ENCODE data around the gene NBPF1. TPM values are rescaled to one million over a fixed set of nuclear protein-coding genes. Genes with fewer than 3 reads are reported as not detected.
"Not testable (repeated sequence)": the region's sequence is repeated elsewhere in the genome, so short reads cannot be mapped to it uniquely, and the experiment has no call there.

Gene NBPF1
- total and polyA plus RNA-seq, 10 donors: 1.3 to 60.7 (median 30.2) TPM

DNA sequence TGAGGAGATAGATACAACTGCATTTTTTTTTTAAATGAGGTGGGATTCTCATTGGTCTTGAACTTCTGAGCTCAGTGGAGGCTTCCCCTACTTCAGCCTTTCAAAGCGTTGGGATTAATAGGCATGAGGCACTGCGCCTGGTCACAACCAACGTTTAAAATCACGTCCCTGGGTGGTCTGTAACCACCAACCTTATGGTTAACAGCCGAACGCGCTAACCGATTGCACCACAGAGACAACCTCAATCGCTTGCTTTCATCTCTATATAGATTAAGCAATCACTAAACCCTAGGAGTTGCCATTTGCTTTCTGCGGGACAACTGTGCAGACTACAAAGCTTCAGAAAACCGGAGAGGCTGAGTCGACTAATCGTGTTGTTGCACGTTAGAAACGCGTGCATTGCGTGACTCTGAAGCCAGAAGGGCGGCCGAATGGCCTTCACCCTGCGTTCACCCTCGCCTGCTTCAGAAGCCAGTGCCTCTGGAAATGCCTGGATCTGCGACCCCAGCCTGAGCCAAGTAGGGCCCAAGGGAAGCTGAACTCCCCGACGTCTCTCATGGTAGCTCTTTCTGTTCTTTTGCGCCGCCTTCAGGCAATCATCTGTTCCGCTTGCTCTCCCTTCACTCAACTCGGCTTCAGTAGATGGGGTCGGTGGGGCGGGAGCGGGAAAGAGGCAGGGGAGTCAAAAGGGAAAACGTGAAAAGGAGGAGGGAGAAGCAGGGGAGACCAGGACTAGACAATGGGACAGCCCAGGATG is 81.0 kb downstream of the NBPF1 start:
- H3K27ac ChIP-seq; H3K9me3 ChIP-seq; intact Hi-C loops (cut with DNase I; ENCODE audit: low total_unique reads); H3K36me3 ChIP-seq; H3K4me3 ChIP-seq; DNase-seq: not testable (repeated sequence)
- Histone ChIP-seq H3K4me1 (peaks cover 4 to 11% (median 8%) of the 10 kb centered on the region in 6 donors), H3K27me3 (replicated peaks in 1 of 7) (peaks cover 0 to 58% (median 20%) of the 10 kb centered on the region in 7 donors)
- WGBS, 5 donors: 46 to 62% (median 49%) methylated on average over 19 to 31 of the region's 32 CpGs

DNA sequence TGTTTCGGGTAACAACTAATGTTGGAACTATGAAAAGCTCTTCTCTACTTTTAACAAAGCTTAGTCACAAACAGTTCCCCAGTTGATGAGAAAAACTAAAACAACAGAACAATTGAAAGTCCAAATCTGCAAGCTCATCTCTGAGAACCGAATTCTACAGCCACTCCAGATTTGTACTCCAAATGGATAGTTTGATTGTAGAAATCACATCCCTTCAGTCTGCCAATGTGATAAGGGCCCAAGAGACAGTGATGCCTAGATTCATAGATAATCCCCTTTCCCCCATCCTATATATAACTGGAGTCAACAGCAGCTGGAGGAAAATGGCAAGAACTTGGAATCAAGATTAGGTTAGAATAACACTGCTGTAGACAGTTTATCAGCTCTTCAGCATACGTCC is 85.0 kb downstream of the NBPF1 start:
- H3K9me3 ChIP-seq; intact Hi-C loops (cut with DNase I; ENCODE audit: low total_unique reads); H3K36me3 ChIP-seq; DNase-seq; H3K27ac ChIP-seq; H3K4me1 ChIP-seq; H3K4me3 ChIP-seq: not testable (repeated sequence)
- WGBS, 5 donors: 82 to 92% (median 89%) methylated on average over 3 of the region's 3 CpGs
- H3K27me3 ChIP-seq (replicated peaks in 1 of 7): peaks cover 0 to 27% (median 7%) of the 10 kb centered on the region in 7 donors

DNA sequence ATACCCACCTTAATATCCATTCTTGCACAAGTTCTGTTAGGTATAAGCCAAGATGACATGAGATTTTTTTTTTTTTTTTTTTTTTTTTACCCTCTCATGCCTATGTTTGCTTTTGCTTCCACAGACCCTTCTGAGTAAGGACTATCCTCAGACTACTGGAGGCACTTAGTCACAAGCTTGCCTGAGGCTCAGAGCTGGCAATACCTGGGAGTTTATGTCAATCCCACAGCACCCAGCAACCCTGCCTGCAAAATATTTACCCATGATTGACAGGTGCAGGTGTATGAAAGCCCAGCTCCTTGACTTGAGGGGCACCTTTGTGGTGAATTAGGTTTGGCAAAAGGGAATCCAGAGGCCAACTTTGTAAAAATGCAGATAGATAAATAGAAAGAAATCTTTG is 87.6 kb downstream of the NBPF1 start:
- H3K27ac ChIP-seq; H3K4me3 ChIP-seq; H3K4me1 ChIP-seq; H3K36me3 ChIP-seq; intact Hi-C loops (cut with DNase I; ENCODE audit: low total_unique reads); H3K27me3 ChIP-seq (replicated peaks in 1 of 7); DNase-seq; H3K9me3 ChIP-seq: not testable (repeated sequence)

DNA sequence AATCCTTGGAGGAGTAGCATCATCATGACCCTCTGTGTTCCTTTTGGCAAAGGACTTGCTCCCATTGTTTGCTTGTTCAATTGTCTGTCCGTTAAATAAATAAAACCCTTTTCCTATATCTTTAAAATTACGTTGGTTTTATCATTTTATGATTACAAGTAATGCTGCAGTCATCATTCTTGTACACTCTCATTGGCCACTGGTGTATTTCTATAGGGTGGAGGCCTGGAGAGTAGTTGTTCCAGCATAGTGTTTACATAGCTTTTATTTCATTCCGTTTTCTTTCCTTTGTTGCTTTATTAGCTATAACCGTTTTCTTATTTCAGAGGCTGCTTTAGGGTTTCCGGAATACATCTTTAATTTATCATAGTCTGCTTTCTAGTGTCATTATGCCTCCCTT is 91.7 kb downstream of the NBPF1 start:
- H3K9me3 ChIP-seq; H3K36me3 ChIP-seq; intact Hi-C loops (cut with DNase I; ENCODE audit: low total_unique reads); H3K4me3 ChIP-seq; DNase-seq; H3K27ac ChIP-seq; H3K4me1 ChIP-seq: not testable (repeated sequence)
- WGBS, 5 donors: 79 to 86% (median 81%) methylated on average over 5 of the region's 5 CpGs
- peaks cover 0 to 38% (median 6%) of the 10 kb centered on the region in 7 donors for H3K27me3 ChIP-seq (replicated peaks in 1 of 7)

DNA sequence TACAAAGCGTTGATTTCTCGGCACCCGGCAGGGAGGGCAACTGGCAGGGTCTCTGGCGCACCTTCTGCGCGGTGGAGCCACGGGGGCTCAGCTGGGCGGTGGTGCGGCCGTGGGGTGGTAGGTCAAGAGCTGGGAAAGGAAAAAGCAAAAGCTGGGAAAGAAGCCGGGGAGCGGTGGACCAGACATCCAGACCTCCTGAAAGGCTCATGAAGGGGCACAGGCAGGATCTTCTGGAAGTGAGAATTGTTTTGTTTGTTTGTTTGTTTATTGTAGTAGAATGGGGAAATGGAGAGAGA is 92.1 kb downstream of the NBPF1 start:
- H3K36me3 ChIP-seq: no peaks in the 10 kb centered on the region
- TF ChIP-seq, protein P1, sequence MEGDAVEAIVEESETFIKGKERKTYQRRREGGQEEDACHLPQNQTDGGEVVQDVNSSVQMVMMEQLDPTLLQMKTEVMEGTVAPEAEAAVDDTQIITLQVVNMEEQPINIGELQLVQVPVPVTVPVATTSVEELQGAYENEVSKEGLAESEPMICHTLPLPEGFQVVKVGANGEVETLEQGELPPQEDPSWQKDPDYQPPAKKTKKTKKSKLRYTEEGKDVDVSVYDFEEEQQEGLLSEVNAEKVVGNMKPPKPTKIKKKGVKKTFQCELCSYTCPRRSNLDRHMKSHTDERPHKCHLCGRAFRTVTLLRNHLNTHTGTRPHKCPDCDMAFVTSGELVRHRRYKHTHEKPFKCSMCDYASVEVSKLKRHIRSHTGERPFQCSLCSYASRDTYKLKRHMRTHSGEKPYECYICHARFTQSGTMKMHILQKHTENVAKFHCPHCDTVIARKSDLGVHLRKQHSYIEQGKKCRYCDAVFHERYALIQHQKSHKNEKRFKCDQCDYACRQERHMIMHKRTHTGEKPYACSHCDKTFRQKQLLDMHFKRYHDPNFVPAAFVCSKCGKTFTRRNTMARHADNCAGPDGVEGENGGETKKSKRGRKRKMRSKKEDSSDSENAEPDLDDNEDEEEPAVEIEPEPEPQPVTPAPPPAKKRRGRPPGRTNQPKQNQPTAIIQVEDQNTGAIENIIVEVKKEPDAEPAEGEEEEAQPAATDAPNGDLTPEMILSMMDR (IDR thresholded peaks at IDR 0.05 in 8 of 11, conservative IDR thresholded peaks at IDR 0.05 in 3 of 11): no peak
- WGBS, 5 donors: 57 to 73% (median 61%) methylated on average over 12 of the region's 12 CpGs
- DNase-seq: no peak
- H3K9me3 ChIP-seq: no peaks in the 10 kb centered on the region
- peak overlapping the region in 1 of 8 donors; percentile 1 for H3K27ac ChIP-seq
- H3K4me1 ChIP-seq: peaks cover 0 to 3% (median 0%) of the 10 kb centered on the region in 6 donors
- intact Hi-C loops (cut with DNase I; ENCODE audit: low total_unique reads): no loop called here
- peaks cover 0 to 38% (median 6%) of the 10 kb centered on the region in 7 donors for H3K27me3 ChIP-seq (replicated peaks in 1 of 7)
- peak overlapping the region in 2 of 8 donors; percentile 18 to 49 for H3K4me3 ChIP-seq

DNA sequence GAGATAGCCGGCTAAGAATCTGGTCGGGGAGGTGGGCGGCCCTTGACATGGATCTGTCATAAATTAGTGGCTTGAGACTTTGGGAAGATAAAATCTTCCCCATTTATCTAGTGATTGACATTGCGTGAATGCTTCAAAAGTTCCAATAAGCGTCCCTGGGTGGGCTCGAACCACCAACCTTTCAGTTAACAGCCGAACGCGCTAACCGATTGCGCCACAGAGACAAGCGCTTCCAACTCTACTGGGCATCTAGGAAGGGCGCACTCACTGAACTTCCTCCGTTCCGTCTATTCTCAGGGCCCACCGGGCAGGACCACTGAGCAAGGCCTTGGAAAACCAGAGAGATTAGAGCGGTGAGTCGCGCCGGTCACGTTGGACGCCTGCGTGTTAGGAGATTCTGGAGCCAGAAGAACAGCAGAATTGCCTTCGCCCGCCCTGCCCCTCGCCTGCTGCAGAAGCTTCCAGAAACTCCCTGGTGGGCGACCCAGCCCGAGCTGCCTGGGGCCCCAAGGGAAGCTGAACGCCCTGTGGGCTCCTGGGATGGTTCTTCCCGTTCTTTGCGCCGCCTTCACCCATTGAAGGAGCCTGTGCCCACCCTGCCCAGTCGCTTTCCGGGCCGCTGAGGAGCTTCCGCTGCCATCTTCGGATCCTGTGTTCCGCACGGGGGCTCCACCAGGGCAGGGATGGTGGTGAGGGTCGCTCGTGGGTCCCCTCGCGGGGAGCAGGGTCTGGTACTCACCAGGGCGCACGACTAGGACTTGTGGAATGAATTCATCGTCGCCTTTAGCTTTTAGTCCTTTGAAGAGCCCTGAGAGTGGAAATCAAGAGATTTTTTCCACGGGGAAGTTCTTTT is 92.7 kb downstream of the NBPF1 start:
- H3K9me3 ChIP-seq; DNase-seq; H3K36me3 ChIP-seq; intact Hi-C loops (cut with DNase I; ENCODE audit: low total_unique reads); H3K4me1 ChIP-seq: not testable (repeated sequence)
- Histone ChIP-seq H3K27ac (peak overlapping the region in 2 of 8 donors; percentile 1 to 14), H3K4me3 (peak overlapping the region in 2 of 8 donors; percentile 18 to 49), H3K27me3 (replicated peaks in 1 of 7) (peaks cover 0 to 38% (median 6%) of the 10 kb centered on the region in 7 donors)
- WGBS, 5 donors: 21 to 40% (median 27%) methylated on average over 40 to 48 of the region's 48 CpGs

DNA sequence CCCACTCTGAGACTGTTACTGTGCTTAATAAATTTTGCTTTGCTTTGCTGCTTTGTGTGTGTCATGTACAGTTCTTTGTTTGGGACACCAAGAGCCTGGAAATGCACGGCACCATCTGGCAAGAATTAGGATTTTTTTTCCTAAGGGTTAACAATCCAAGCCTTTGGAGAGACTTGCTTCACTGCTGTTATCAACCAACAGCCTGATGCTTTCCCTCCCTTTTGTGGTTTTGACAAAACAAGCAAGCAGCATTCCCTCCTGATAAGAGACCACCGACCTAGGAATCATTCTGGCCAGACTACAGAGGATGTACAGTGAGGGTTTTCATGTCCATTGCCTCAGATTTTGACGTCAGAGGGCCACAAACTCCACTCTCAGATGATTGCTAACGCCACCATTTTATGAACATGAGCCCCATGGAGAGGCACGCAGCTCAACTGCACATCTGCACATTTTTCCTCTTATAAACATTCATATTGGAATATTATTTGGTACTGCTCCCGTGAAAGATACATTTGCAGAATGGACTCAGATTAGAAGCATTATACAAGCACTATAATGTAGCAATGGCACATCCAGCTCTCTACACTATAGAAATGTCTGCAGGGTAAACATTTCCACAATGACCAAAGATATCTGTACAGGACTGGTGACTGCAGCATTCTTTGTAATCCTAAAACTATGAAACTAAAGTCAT is 94.0 kb downstream of the NBPF1 start:
- DNase-seq; H3K9me3 ChIP-seq; H3K36me3 ChIP-seq; H3K4me1 ChIP-seq; H3K27ac ChIP-seq; intact Hi-C loops (cut with DNase I; ENCODE audit: low total_unique reads); H3K4me3 ChIP-seq: not testable (repeated sequence)
- H3K27me3 ChIP-seq (replicated peaks in 1 of 7): peaks cover 0 to 38% (median 6%) of the 10 kb centered on the region in 7 donors
- 61 to 80% (median 71%) methylated on average over 5 to 6 of the region's 6 CpGs for WGBS, 5 donors

DNA sequence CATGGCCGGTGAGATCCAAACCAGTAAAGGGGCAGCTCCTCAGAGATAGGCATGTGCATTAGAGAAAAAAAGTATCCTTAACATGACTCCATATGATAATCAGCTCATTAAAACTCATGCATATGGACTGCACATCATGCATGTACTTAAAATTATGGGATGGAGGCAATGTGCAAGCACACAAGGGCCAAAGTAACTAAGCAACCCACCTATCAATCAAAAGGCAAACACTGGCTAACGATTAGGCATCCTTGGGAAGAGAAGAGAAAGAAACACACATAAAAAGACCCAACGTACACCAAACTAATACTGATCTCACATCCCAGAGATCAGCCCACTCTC is 94.5 kb downstream of the NBPF1 start:
- H3K27ac ChIP-seq; intact Hi-C loops (cut with DNase I; ENCODE audit: low total_unique reads); DNase-seq; H3K36me3 ChIP-seq; H3K4me3 ChIP-seq; H3K4me1 ChIP-seq; H3K9me3 ChIP-seq: not testable (repeated sequence)
- peaks cover 0 to 38% (median 6%) of the 10 kb centered on the region in 7 donors for H3K27me3 ChIP-seq (replicated peaks in 1 of 7)
- 71 to 77% (median 75%) methylated on average over 3 of the region's 3 CpGs for WGBS, 5 donors

DNA sequence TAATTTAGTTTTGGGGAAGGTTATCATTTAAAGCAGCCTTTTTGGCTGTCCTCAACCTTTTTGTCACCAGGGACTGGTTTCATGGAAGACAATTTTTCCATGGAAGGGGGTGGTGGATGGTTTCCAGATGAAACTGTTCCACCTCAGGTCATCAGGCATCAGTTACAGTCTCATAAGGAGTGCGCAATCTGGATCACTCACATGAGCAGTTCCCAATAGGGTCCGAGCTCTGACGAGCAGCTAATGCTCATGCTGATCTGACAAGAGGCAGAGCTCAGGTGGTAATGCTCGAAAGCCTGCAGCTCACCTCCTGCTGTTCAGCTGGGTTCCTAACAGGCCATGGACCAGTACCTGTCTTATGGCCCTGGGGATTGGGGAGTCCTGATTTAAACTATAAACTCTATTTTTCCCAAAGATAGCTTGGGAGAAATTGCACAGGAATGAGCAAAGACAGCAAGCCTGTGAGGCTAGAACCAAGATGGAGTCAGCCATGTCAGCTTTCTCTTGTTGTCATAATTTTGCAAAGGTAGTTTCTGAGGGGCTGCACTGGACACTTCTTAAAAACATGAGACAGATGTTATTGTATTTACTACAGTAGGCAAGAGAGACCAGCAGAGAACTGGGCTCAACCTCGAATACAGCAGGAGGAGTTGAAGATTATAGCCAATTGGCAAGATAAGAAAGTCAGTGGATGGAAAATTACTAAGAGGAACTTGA is 96.5 kb downstream of the NBPF1 start:
- Histone ChIP-seq H3K27me3 (replicated peaks in 1 of 7) (peaks cover 0 to 38% (median 6%) of the 10 kb centered on the region in 7 donors), H3K4me1 (peaks cover 0 to 11% (median 5%) of the 10 kb centered on the region in 6 donors)
- H3K36me3 ChIP-seq; H3K4me3 ChIP-seq; DNase-seq; H3K27ac ChIP-seq; intact Hi-C loops (cut with DNase I; ENCODE audit: low total_unique reads); H3K9me3 ChIP-seq: not testable (repeated sequence)
- 66 to 89% (median 74%) methylated on average over 3 to 5 of the region's 5 CpGs for WGBS, 5 donors

All from spleen (tissue), 11 donors.